Peyer's patch (tissue), 4 donors: ENCODE data around the gene LDLRAD4.

Experiments
- CTCF ChIP-seq, 6 experiments: fragments of 450-650 bp in 4 of 6; fragments of 200-600 bp in 2 of 6; sonication (generic) in 1 of 6; IDR thresholded peaks; one replicate each; pipeline ENCODE4 v1.5.1; 2017 to 2019; ENCODE audit warnings: antibody characterized with exemption in 6 of 6, mild to moderate bottlenecking in 3 of 6, moderate library complexity in 1 of 6
- POLR2A ChIP-seq, 2 donors: fragments of 450-650 bp; IDR thresholded peaks; one replicate each; pipeline ENCODE4 v1.5.1; 2017; ENCODE audit warnings: antibody characterized with exemption in 2 of 2, mild to moderate bottlenecking in 2 of 2, moderate library complexity in 2 of 2

- TF ChIP-seq CTCF (IDR thresholded peaks at IDR 0.05) = no peak
- TF ChIP-seq POLR2A (IDR thresholded peaks at IDR 0.05) = no peak
These were observed 113.3 kb downstream of the LDLRAD4 start for GRCh38 chr18:13331846-13332245.
